Cardiac muscle cell (in vitro differentiated cells and primary cell): Measurements from ENCODE around the gene ARL5A. TPM values are rescaled to one million over a fixed set of nuclear protein-coding genes. Genes with fewer than 3 reads are reported as not detected.

Experiments used
- DNase-seq, 2 donors: peaks; one replicate each; pipeline versions ENCODE4 v3.0.0 to v3.0.0-alpha.2; 2010 to 2017; ENCODE audit warnings: low read depth in 1 of 2, low spot score in 1 of 2
- H3K27ac ChIP-seq: fragments of 200-600 bp; sonication (generic); 2 replicates; pipeline ENCODE4 v1.5.1; 2016
- H3K27me3 ChIP-seq: fragments of 200-600 bp; sonication (generic); 2 replicates; pipeline ENCODE4 v1.6.0; 2016; ENCODE audit warnings: control low read depth
- H3K36me3 ChIP-seq: fragments of 200-600 bp; sonication (generic); 2 replicates; pipeline ENCODE4 v1.5.1; 2016; ENCODE audit warnings: control low read depth
- H3K4me1 ChIP-seq: fragments of 200-600 bp; sonication (generic); 2 replicates; pipeline ENCODE4 v1.8.1; 2017; ENCODE audit warnings: low read depth, mild to moderate bottlenecking, mixed run types
- H3K4me3 ChIP-seq: fragments of 200-600 bp; sonication (generic); 2 replicates; pipeline ENCODE4 v1.5.1; 2016; ENCODE audit warnings: mild to moderate bottlenecking
- H3K9me3 ChIP-seq: fragments of 200-600 bp; sonication (generic); 2 replicates; pipeline ENCODE4 v1.5.1; 2017; ENCODE audit warnings: low read depth, mild to moderate bottlenecking, control low read depth
- CTCF ChIP-seq: IDR thresholded peaks from 2 replicates; pipeline ENCODE4 v1.5.1; 2012; ENCODE audit warnings: low read depth, mild to moderate bottlenecking, low read length
- polyA plus RNA-seq: library from polyadenylated mRNA; unstranded; fragments of >200 nt; fragmentation: Nextera tagmentation; extraction: Ambion mirVana; gene quantifications from 2 replicates; pipeline ENCODE4 v1.2.1, GENCODE V29; 2016
- total RNA-seq: library from RNA; depleted of rRNA; stranded (reverse); fragments of >200 nt; gene quantifications from 2 replicates; pipeline ENCODE4 v1.2.3, GENCODE V29; 2016

ARL5A gene
- total and polyA plus RNA-seq, 2 experiments from 2014 or later = 26.7 to 48.0 TPM

DNA sequence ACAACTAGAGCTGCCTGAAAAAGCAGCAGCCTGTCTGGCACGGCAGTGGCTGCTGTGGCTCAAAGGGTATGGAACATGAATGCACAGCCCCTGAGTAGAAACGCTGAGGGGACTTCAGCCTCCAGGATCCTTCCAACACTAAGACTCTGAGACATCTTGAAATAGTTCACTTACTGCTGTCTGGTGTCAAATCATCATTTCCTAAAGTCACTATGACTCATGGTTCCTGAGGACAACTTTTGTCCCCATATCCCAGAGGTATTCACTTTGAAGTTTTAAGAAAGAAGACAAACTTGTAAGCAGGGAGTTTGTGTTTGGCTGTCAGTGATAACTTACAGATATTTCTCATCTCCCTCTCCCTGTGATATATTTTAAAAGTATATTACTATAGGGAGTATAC, 60.7 kb downstream of the ARL5A start:
- no peak for DNase-seq
- Histone ChIP-seq H3K27ac (no peak overlapping the region), H3K27me3 (no peaks in the 10 kb centered on the region), H3K4me1 (no peaks in the 10 kb centered on the region), H3K36me3 (no peaks in the 10 kb centered on the region), H3K4me3 (no peak overlapping the region), H3K9me3 (no peaks in the 10 kb centered on the region)
- TF ChIP-seq CTCF = no peak

- Histone ChIP-seq H3K36me3 (no peaks in the 10 kb centered on the region), H3K9me3 (no peaks in the 10 kb centered on the region), H3K4me3 (no peak overlapping the region), H3K4me1 (no peaks in the 10 kb centered on the region), H3K27ac (no peak overlapping the region), H3K27me3 (no peaks in the 10 kb centered on the region)
- TF ChIP-seq CTCF = no peak
- DNase-seq = no peak
Observed at GRCh38 chr2:151766437-151767153, 61.6 kb downstream of the ARL5A start.

GRCh38 chr2:151765760-151766410, 62.3 kb downstream of the ARL5A start:
- Histone ChIP-seq H3K27me3 (no peaks in the 10 kb centered on the region), H3K4me3 (no peak overlapping the region), H3K9me3 (no peaks in the 10 kb centered on the region), H3K36me3 (no peaks in the 10 kb centered on the region), H3K27ac (no peak overlapping the region), H3K4me1 (no peaks in the 10 kb centered on the region)
- no peak for DNase-seq
- TF ChIP-seq CTCF = no peak

DNA sequence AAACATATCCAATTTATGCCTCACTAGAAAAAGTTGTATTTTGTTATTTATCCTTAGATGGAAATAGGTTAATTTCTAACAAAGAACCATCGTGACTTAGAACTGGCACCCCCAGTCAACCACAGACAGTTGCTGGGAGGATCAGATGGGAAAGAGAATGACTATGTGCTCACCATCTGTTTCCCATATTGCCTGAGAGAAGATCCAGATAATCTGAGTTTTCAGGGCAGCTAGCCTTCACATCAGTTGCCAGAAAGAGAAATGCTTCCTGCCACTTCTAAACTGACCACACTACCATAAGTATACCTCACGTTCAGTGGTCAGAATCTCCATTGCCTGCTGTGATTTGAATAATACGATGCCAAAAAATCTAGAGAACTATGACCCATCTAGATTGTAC, 65.5 kb downstream of the ARL5A start:
- Histone ChIP-seq H3K36me3 (no peaks in the 10 kb centered on the region), H3K4me3 (no peak overlapping the region), H3K9me3 (no peaks in the 10 kb centered on the region), H3K27me3 (no peaks in the 10 kb centered on the region), H3K4me1 (peaks cover 3% of the 10 kb centered on the region), H3K27ac (no peak overlapping the region)
- no peak for DNase-seq
- TF ChIP-seq CTCF = no peak

- Histone ChIP-seq H3K4me3 (no peak overlapping the region), H3K36me3 (no peaks in the 10 kb centered on the region), H3K4me1 (peaks cover 13% of the 10 kb centered on the region), H3K27me3 (no peaks in the 10 kb centered on the region), H3K27ac (no peak overlapping the region), H3K9me3 (no peaks in the 10 kb centered on the region)
- DNase-seq = no peak
- TF ChIP-seq CTCF = no peak
Observed at GRCh38 chr2:151761687-151762086, 66.5 kb downstream of the ARL5A start.
